ENCODE data around the gene SCYL3.
"Not testable (repeated sequence)": the region's sequence is repeated elsewhere in the genome, so short reads cannot be mapped to it uniquely, and the experiment has no call there.

SCYL3 gene

DNA sequence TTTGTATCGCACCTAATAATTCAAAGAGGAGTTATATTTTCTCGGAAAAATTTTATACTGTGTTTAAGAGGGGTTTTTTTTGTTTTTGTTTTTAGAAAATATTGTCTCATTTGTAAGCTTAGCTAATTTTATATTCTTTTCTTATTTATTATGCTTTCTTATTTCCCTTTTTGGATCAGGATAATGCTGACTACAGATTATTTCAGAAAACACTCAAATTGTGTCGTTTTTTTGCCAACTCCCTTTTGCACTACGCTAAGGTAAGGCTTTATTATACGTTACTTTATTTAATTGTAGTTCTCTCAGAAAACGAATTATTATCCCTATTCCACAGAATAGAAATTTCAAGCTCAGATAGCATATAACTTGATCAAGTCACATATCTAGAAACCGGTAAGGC, 72.2 kb downstream of the SCYL3 start:
- H3K36me3 ChIP-seq (ENCODE audit: control insufficient read depth, insufficient read depth, low read length) = no peaks in the 10 kb centered on the region
- no peaks in the 10 kb centered on the region for H3K27me3 ChIP-seq (ENCODE audit: control insufficient read depth, insufficient read depth, low read length)
- H3K27ac ChIP-seq (ENCODE audit: low read depth, low read length) = no peak overlapping the region
- H3K4me1 ChIP-seq (ENCODE audit: control insufficient read depth, insufficient read depth, low read length) = no peaks in the 10 kb centered on the region
- H3K4me3 ChIP-seq (ENCODE audit: low read length) = no peak overlapping the region
- no peak overlapping the region for H3K9ac ChIP-seq (ENCODE audit: low read length)

DNA sequence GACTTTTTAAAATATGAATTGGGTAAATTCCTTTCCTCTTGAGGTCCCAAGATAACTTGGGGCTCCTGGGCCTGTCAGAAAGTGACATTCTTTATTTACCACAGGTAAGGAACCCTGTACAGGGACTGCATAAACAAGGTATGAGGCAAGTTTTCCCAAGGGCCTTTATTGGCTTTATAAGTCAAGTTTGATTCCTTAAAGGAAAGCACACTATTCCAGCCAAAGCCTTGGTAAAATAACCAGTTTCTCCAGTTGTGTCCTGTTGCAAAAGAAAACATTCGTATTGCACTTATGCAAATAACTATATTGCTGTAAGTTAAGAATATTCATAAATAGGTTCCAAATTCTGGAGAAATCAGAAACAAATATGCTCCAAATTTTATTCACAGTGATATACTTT, 77.1 kb downstream of the SCYL3 start:
- H3K27me3 ChIP-seq (ENCODE audit: control insufficient read depth, insufficient read depth, low read length) = no peaks in the 10 kb centered on the region
- H3K9ac ChIP-seq (ENCODE audit: low read length) = no peak overlapping the region
- no peak overlapping the region for H3K27ac ChIP-seq (ENCODE audit: low read depth, low read length)
- H3K4me1 ChIP-seq (ENCODE audit: control insufficient read depth, insufficient read depth, low read length) = no peaks in the 10 kb centered on the region
- H3K4me3 ChIP-seq (ENCODE audit: low read length) = no peak overlapping the region
- H3K36me3 ChIP-seq (ENCODE audit: control insufficient read depth, insufficient read depth, low read length) = no peaks in the 10 kb centered on the region

GRCh38 chr1:169814265-169814664, 79.4 kb downstream of the SCYL3 start:
- no peaks in the 10 kb centered on the region for H3K4me1 ChIP-seq (ENCODE audit: control insufficient read depth, insufficient read depth, low read length)
- H3K4me3 ChIP-seq (ENCODE audit: low read length) = no peak overlapping the region
- no peaks in the 10 kb centered on the region for H3K27me3 ChIP-seq (ENCODE audit: control insufficient read depth, insufficient read depth, low read length)
- no peak overlapping the region for H3K9ac ChIP-seq (ENCODE audit: low read length)
- no peak overlapping the region for H3K27ac ChIP-seq (ENCODE audit: low read depth, low read length)
- no peaks in the 10 kb centered on the region for H3K36me3 ChIP-seq (ENCODE audit: control insufficient read depth, insufficient read depth, low read length)

DNA sequence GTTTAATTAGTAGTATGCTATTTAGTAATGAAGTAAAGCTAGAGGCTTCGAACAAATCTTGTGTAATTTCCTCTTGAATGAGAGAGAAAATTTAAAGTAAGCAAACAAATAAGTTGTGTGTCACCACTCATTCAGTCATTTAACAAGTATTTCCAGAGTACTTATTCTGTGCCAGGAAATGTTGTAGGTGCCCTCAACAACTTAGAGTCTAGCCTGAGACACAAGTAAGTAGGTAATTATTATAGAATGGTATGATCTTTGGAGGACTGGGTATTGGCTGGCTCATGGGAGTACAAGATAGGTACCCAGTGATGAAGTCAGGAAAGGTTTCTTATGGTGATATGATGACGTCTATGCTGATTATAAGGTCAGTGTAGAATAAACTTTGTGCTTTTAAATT, 81.6 kb downstream of the SCYL3 start:
- Histone ChIP-seq H3K27ac (ENCODE audit: low read depth, low read length) (no peak overlapping the region), H3K4me1 (ENCODE audit: control insufficient read depth, insufficient read depth, low read length) (no peaks in the 10 kb centered on the region), H3K27me3 (ENCODE audit: control insufficient read depth, insufficient read depth, low read length) (no peaks in the 10 kb centered on the region), H3K36me3 (ENCODE audit: control insufficient read depth, insufficient read depth, low read length) (no peaks in the 10 kb centered on the region), H3K9ac (ENCODE audit: low read length) (no peak overlapping the region), H3K4me3 (ENCODE audit: low read length) (no peak overlapping the region)

- H3K4me1 ChIP-seq (ENCODE audit: control insufficient read depth, insufficient read depth, low read length); H3K36me3 ChIP-seq (ENCODE audit: control insufficient read depth, insufficient read depth, low read length); H3K27ac ChIP-seq (ENCODE audit: low read depth, low read length); H3K9ac ChIP-seq (ENCODE audit: low read length); H3K4me3 ChIP-seq (ENCODE audit: low read length); H3K27me3 ChIP-seq (ENCODE audit: control insufficient read depth, insufficient read depth, low read length): not testable (repeated sequence)
These were observed 82.2 kb downstream of the SCYL3 start for GRCh38 chr1:169811418-169812035.

DNA sequence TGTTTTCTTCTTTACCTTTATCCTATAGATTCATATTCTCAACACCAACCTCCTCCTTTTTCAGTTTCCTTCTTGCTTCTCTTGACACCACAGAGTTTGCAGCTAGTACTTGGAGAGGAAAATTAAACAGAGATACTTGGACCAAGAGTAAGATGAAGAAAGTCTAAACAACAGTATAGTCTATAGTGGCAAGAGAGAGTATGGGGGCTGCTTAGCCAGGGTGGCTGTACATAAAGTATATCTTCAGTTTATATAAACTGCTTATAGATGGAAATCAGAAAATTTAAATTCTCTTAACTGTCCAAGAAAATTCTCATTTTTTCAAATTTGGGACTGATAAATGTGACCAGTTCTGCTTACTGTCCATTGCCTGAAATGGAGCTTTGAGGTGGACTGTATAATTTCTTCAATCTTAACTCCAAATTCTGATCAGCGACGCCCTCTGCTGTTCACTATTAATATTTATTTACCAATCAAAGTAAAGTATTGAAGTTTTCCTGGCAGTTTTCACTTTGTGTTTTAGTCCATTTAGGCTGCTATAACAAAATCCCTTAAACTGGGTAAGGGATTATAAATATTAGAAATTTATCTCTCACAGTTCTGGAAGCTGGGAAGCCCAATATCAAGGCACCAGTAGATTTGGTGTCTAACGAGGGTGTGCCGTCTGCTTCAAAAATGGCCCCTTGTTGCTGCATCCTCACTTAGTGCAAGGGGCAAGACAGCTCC, 84.2 kb downstream of the SCYL3 start:
- Histone ChIP-seq H3K4me3 (ENCODE audit: low read length) (no peak overlapping the region), H3K27ac (ENCODE audit: low read depth, low read length) (no peak overlapping the region), H3K9ac (ENCODE audit: low read length) (no peak overlapping the region), H3K36me3 (ENCODE audit: control insufficient read depth, insufficient read depth, low read length) (no peaks in the 10 kb centered on the region), H3K27me3 (ENCODE audit: control insufficient read depth, insufficient read depth, low read length) (no peaks in the 10 kb centered on the region), H3K4me1 (ENCODE audit: control insufficient read depth, insufficient read depth, low read length) (no peaks in the 10 kb centered on the region)

DNA sequence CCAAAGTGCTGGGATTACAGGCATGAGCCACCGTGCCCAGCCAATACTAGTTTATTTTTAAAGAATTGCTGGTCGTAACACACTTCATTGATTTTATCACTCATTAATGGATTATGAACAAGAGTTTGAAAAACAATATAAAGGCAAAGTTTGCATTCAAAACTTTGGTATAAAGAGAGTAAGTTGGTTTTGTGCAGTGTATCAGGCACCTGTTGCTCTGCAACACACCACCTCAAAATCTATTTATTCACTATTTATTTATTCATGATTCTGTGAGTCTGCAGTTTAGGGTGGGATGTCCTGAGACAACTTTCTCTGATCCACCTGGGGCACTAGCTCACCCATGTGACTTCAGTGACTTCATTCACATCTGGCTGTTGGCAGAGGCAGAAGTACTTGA, 88.8 kb downstream of the SCYL3 start:
- no peaks in the 10 kb centered on the region for H3K4me1 ChIP-seq (ENCODE audit: control insufficient read depth, insufficient read depth, low read length)
- H3K27me3 ChIP-seq (ENCODE audit: control insufficient read depth, insufficient read depth, low read length) = no peaks in the 10 kb centered on the region
- no peak overlapping the region for H3K27ac ChIP-seq (ENCODE audit: low read depth, low read length)
- no peaks in the 10 kb centered on the region for H3K36me3 ChIP-seq (ENCODE audit: control insufficient read depth, insufficient read depth, low read length)
- H3K9ac ChIP-seq (ENCODE audit: low read length) = no peak overlapping the region
- H3K4me3 ChIP-seq (ENCODE audit: low read length) = no peak overlapping the region

DNA sequence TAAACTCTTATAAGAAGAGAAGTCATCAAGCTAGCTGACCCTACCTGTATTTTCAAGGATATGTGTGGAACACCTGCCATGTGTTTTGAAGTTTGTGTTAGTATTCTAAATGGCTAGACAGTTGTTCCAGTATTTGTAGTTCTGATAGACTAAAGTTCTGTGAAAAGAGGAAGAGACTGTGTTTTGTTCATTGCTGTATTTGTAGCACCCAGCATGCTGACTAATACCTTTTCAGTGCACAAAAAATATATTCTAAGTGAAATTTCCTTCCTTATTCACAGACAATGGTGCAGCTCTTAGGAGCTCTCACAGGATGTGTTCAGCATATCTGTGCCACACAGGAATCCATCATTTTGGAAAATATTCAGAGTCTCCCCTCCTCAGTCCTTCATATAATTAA, 90.8 kb downstream of the SCYL3 start:
- Histone ChIP-seq H3K4me3 (ENCODE audit: low read length) (no peak overlapping the region), H3K27ac (ENCODE audit: low read depth, low read length) (no peak overlapping the region), H3K9ac (ENCODE audit: low read length) (no peak overlapping the region), H3K27me3 (ENCODE audit: control insufficient read depth, insufficient read depth, low read length) (no peaks in the 10 kb centered on the region), H3K36me3 (ENCODE audit: control insufficient read depth, insufficient read depth, low read length) (no peaks in the 10 kb centered on the region), H3K4me1 (ENCODE audit: control insufficient read depth, insufficient read depth, low read length) (no peaks in the 10 kb centered on the region)
